Suprapubic skin (tissue), 4 donors: ENCODE measurements around the gene ABCD2. TPM values are rescaled to one million over a fixed set of nuclear protein-coding genes. Genes with fewer than 3 reads are reported as not detected.

Experiments
- DNase-seq, 2 donors: peaks; one replicate each; pipeline ENCODE4 v3.0.0-alpha.2; 2019; ENCODE audit warnings: low spot score in 2 of 2
- H3K27ac ChIP-seq: fragments of 200-600 bp; sonication (generic); one replicate; pipeline ENCODE4 v1.5.1; 2019
- H3K27me3 ChIP-seq: fragments of 200-600 bp; sonication (generic); one replicate; pipeline ENCODE4 v1.5.1; 2019
- H3K36me3 ChIP-seq: fragments of 200-600 bp; sonication (generic); one replicate; pipeline ENCODE4 v1.5.1; 2019
- H3K4me1 ChIP-seq: fragments of 200-600 bp; sonication (generic); one replicate; pipeline ENCODE4 v1.5.1; 2019
- H3K4me3 ChIP-seq: fragments of 200-600 bp; sonication (generic); one replicate; pipeline ENCODE4 v1.5.1; 2019; ENCODE audit warnings: mild to moderate bottlenecking
- H3K9me3 ChIP-seq: fragments of 200-600 bp; sonication (generic); one replicate; pipeline ENCODE4 v1.5.1; 2019
- CTCF ChIP-seq, 2 donors: fragments of 200-600 bp in 1 of 2; fragments of 450-650 bp in 1 of 2; sonication (generic) in 1 of 2; IDR thresholded peaks; one replicate each; pipeline ENCODE4 v1.5.1; 2016 to 2019; ENCODE audit warnings: antibody characterized with exemption in 2 of 2, mild to moderate bottlenecking in 1 of 2, moderate library complexity in 1 of 2
- EP300 ChIP-seq: sonication (generic); formaldehyde crosslinking; IDR thresholded peaks from one replicate; pipeline ENCODE4 v1.6.1; 2017; ENCODE audit warnings: antibody characterized with exemption
- POLR2A ChIP-seq, 2 donors: fragments of 450-650 bp; IDR thresholded peaks; one replicate each; pipeline ENCODE4 v1.6.1; 2017; ENCODE audit warnings: antibody characterized with exemption in 2 of 2, mild to moderate bottlenecking in 2 of 2, moderate library complexity in 2 of 2
- POLR2AphosphoS5 ChIP-seq, 3 donors: sonication (generic); formaldehyde crosslinking; IDR thresholded peaks; one replicate each; pipeline ENCODE4 v1.6.1; 2017; ENCODE audit warnings: antibody characterized with exemption in 3 of 3
- WGBS: methylation state at CpG from one replicate; pipeline ENCODE4 v1.1.5; 2018; 5-methylcytosine and 5-hydroxymethylcytosine counted together
- total RNA-seq, 4 donors: library from RNA; depleted of rRNA; stranded (reverse); fragments of >200 nt; gene quantifications; one replicate each; pipeline ENCODE4 v1.1.0, GENCODE V29; 2016

ABCD2 gene
- total RNA-seq, 4 donors from 2014 or later = 0.08 to 0.72 (median 0.22) TPM

GRCh38 chr12:39502726-39503125 is 116.9 kb downstream of the ABCD2 start:
- TF ChIP-seq POLR2A (IDR thresholded peaks at IDR 0.05) (no peak), CTCF (IDR thresholded peaks at IDR 0.05) (no peak), EP300 (no peak), POLR2AphosphoS5 (IDR thresholded peaks at IDR 0.05) (no peak)
- H3K27ac ChIP-seq = no peak overlapping the region
- DNase-seq = no peak
- H3K4me1 ChIP-seq = no peaks in the 10 kb centered on the region
- no peaks in the 10 kb centered on the region for H3K36me3 ChIP-seq
- no peaks in the 10 kb centered on the region for H3K9me3 ChIP-seq
- no peak overlapping the region for H3K4me3 ChIP-seq
- H3K27me3 ChIP-seq = no peaks in the 10 kb centered on the region
- WGBS = 69% methylated on average over 1 of the region's 1 CpG

Other genes starting within 250 kb of the ABCD2 start
- gene KIF21A, start 176.7 kb downstream of the ABCD2 start, total RNA-seq = 10 to 100 TPM; 26.4 to 55.0 (median 40.7) TPM